ENCODE measurements around the gene FCHSD2.

DNA sequence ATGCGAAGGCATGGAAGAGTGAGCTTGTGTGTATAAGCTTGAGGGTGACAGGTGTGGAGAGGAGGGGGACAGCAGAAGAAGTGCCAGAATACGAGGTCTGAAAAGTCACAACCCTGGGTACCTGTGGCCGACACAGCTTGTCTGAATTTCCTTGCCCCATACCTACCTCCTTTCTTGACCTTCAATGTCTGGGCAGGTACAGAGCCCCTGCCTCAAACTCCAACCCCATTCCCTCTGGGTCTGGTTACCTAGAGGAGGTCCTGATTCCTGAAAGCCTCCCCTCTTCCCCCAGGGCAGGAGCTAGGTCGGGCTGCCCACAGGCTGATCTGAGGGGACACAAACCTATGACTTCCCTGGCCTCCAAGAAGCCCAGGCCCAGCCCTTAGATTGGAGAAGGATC, 36.6 kb upstream of the FCHSD2 start:
- TF ChIP-seq TAF1 (IDR thresholded peaks at IDR 0.05; ENCODE audit: borderline replicate concordance, low read depth, low read length) (no peak), POLR2AphosphoS5 (IDR thresholded peaks at IDR 0.05; ENCODE audit: low read depth, low read length) (no peak)

All from GM12892 (cell line).